ENCODE measurements around the gene ARHGAP6. TPM values are rescaled to one million over a fixed set of nuclear protein-coding genes. Genes with fewer than 3 reads are reported as not detected.

ARHGAP6 gene
- total RNA-seq, 1 experiment from 2014 or later: 0.10 TPM

DNA sequence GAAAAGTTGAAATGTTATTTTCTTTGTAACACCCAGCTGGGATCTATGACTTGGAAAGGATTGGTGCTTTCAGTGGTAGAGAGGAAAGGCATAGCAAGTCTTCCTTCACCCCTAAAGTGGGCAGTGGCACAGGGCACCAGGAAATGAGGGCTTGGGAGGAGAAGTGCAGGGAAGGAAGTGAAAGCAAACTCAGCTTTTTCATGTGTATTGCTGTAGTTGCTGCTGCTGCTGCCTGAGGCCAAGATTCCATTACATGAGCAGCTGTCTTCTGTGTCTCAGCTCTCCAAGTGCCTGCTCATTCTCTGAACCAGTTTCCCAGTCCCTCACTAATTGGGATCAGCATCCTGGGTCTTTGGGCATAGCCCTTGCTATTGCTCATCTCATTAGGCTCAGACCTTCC lies 552.0 kb downstream of the ARHGAP6 start:
- Histone ChIP-seq H3K27ac (ENCODE audit: low read depth, low read length) (no peak overlapping the region), H3K27me3 (ENCODE audit: insufficient read depth, low read length) (no peaks in the 10 kb centered on the region), H3K9me3 (ENCODE audit: control insufficient read depth in 1 of 2, insufficient read depth in 1 of 2, low read depth in 1 of 2, low read length in 2 of 2) (no peaks in the 10 kb centered on the region), H3K4me2 (ENCODE audit: low read length) (no peak overlapping the region), H3K79me2 (ENCODE audit: insufficient read depth, low read length) (peaks cover 44% of the 10 kb centered on the region), H3K36me3 (ENCODE audit: control insufficient read depth in 1 of 2, insufficient read depth in 2 of 2, low read length in 2 of 2) (peaks cover 32 to 40% of the 10 kb centered on the region in 2 experiments), H2AFZ (ENCODE audit: low read depth, low read length, poor library complexity, severe bottlenecking) (no peak overlapping the region), H3K9ac (ENCODE audit: low read length) (no peak overlapping the region), H3K4me3 (replicated peaks in 1 of 2; ENCODE audit: low read depth in 1 of 2, low read length in 2 of 2) (no peak overlapping the region), H3K4me1 (ENCODE audit: control insufficient read depth in 1 of 2, insufficient read depth in 2 of 2, low read length in 2 of 2) (peaks cover 2 to 13% of the 10 kb centered on the region in 2 experiments; a peak in 2 of 4 replicates), H4K20me1 (ENCODE audit: insufficient read depth) (no peaks in the 10 kb centered on the region), H3K9me2 (ENCODE audit: insufficient read depth) (no peaks in the 10 kb centered on the region)
- intact Hi-C loops (cut with micrococcal nuclease): no loop called here
- TF ChIP-seq, protein P1, sequence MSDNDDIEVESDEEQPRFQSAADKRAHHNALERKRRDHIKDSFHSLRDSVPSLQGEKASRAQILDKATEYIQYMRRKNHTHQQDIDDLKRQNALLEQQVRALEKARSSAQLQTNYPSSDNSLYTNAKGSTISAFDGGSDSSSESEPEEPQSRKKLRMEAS (IDR thresholded peaks at IDR 0.05): no peak
- TF ChIP-seq TCF7L2 (IDR thresholded peaks at IDR 0.05; ENCODE audit: borderline replicate concordance, extremely low read depth, insufficient read depth, insufficient read length) (no peak), EZH2 (IDR thresholded peaks at IDR 0.05) (no peak), SP1 (IDR thresholded peaks at IDR 0.05; ENCODE audit: low read depth) (no peak), FOSL1 (IDR thresholded peaks at IDR 0.05; ENCODE audit: low read depth) (no peak), CEBPB (IDR thresholded peaks at IDR 0.05; ENCODE audit: low read depth) (no peak), SIN3A (IDR thresholded peaks at IDR 0.05; ENCODE audit: low read depth) (no peak), SRF (IDR thresholded peaks at IDR 0.05; ENCODE audit: low read depth) (no peak), ELF1 (IDR thresholded peaks at IDR 0.05; ENCODE audit: borderline replicate concordance, low read depth) (no peak), CBX3 (IDR thresholded peaks at IDR 0.05; ENCODE audit: low read depth) (no peak), POLR2AphosphoS5 (IDR thresholded peaks at IDR 0.05; ENCODE audit: low read depth, low read length) (no peak), ZNF274 (IDR thresholded peaks at IDR 0.05; ENCODE audit: low read depth, low read length) (no peak), JUND (IDR thresholded peaks at IDR 0.05) (no peak), YY1 (IDR thresholded peaks at IDR 0.05; ENCODE audit: extremely low read depth, insufficient replicate concordance, low read depth, low read length) (no peak), POLR2A (IDR thresholded peaks at IDR 0.05; ENCODE audit: borderline replicate concordance, extremely low read depth, insufficient read depth, insufficient read length) (no peak)
- TF ChIP-seq, protein P2, sequence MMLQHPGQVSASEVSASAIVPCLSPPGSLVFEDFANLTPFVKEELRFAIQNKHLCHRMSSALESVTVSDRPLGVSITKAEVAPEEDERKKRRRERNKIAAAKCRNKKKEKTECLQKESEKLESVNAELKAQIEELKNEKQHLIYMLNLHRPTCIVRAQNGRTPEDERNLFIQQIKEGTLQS (IDR thresholded peaks at IDR 0.05): no peak
- POLR2A ChIA-PET: no interaction called here
- DNase-seq (ENCODE audit: low read depth, low spot score) (no peak), ATAC-seq (no peak)
- CTCF ChIA-PET: no interaction called here
- RAD21 ChIA-PET (ENCODE audit: low non-redundant PET in 1 of 2, low total read pairs in 2 of 2, uncharacterized antibody in 2 of 2, unreplicated experiment in 2 of 2): no interaction called here
- no TSS peak for BruUV-seq (replicated peaks)

All from HCT116 (cell line).